HEK293 (cell line): ENCODE results near the gene PI4KA.

Experiments used
- CTCF ChIA-PET: fragments of 350-600 bp; formaldehyde crosslinking; extraction: SDS; loops from one replicate; lab custom pipeline; 2021; ENCODE audit warnings: antibody characterized with exemption; lab: Yijun Ruan, JAX
- POLR2A ChIA-PET: fragments of 300-600 bp; formaldehyde crosslinking; extraction: SDS; loops from one replicate; lab custom pipeline; 2020; ENCODE audit warnings: antibody characterized with exemption, inconsistent platforms; lab: Yijun Ruan, JAX
- H3K27ac ChIP-seq: fragments of 200-500 bp; sonication (Bioruptor generic); 2 replicates; pipeline ENCODE4 v1.5.1; 2014; ENCODE audit warnings: low read depth, low read length, control low read depth, inconsistent platforms; ENCODE audit errors: extremely low read depth
- H3K36me3 ChIP-seq, 2 experiments: fragments of 200-500 bp in 1 of 2; sonication (Bioruptor generic) in 1 of 2; 1 replicate in 1 of 2; 2 replicates in 1 of 2; pipeline ENCODE4 v1.5.1; 2014 to 2017; ENCODE audit warnings: inconsistent platforms in 2 of 2, low read length in 2 of 2; ENCODE audit not compliant: control insufficient read depth in 2 of 2, insufficient read depth in 1 of 2
- H3K4me1 ChIP-seq: fragments of 200-500 bp; sonication (Bioruptor generic); 2 replicates; pipeline ENCODE4 v1.5.1; 2014; ENCODE audit warnings: mild to moderate bottlenecking, low read length, inconsistent platforms; ENCODE audit not compliant: control insufficient read depth, insufficient read depth
- H3K4me3 ChIP-seq: 2 replicates; pipeline ENCODE4 v1.5.1; 2011; ENCODE audit warnings: low read depth, mild to moderate bottlenecking, control low read depth, low read length, moderate library complexity
- H3K9me3 ChIP-seq: fragments of 200-500 bp; sonication (Bioruptor generic); 2 replicates; pipeline ENCODE4 v1.5.1; 2014; ENCODE audit warnings: low read depth, low read length, inconsistent platforms; ENCODE audit not compliant: control insufficient read depth, insufficient read depth
- GLI4 ChIP-seq: fragments of 450-650 bp; formaldehyde crosslinking; IDR thresholded peaks from 2 replicates; pipeline ENCODE4 v1.5.1; 2016; ENCODE audit warnings: missing biosample characterization, missing genetic modification characterization
- GLIS2 ChIP-seq: fragments of 450-650 bp; formaldehyde crosslinking; IDR thresholded peaks from 2 replicates; pipeline ENCODE4 v1.5.1; 2016; ENCODE audit warnings: missing biosample characterization, missing genetic modification characterization
- KLF9 ChIP-seq: fragments of 450-650 bp; formaldehyde crosslinking; IDR thresholded peaks from 2 replicates; pipeline ENCODE4 v1.5.1; 2016; ENCODE audit warnings: missing biosample characterization, missing genetic modification characterization, low read depth
- PATZ1 ChIP-seq: fragments of 450-650 bp; formaldehyde crosslinking; IDR thresholded peaks from 2 replicates; pipeline ENCODE4 v1.5.1; 2016; ENCODE audit warnings: missing biosample characterization, missing genetic modification characterization
- YY1 ChIP-seq: fragments of 450-650 bp; formaldehyde crosslinking; IDR thresholded peaks from 2 replicates; pipeline ENCODE4 v1.5.1; 2018; ENCODE audit warnings: missing biosample characterization, missing genetic modification characterization
- ZBTB44 ChIP-seq: fragments of 450-650 bp; IDR thresholded peaks from 2 replicates; pipeline ENCODE4 v1.5.1; 2018; ENCODE audit warnings: missing biosample characterization, mild to moderate bottlenecking, missing genetic modification characterization
- ZBTB48 ChIP-seq: fragments of 450-650 bp; formaldehyde crosslinking; IDR thresholded peaks from 2 replicates; pipeline ENCODE4 v1.5.1; 2016; ENCODE audit warnings: missing biosample characterization, missing genetic modification characterization
- ZNF10 ChIP-seq: fragments of 450-650 bp; formaldehyde crosslinking; IDR thresholded peaks from 2 replicates; pipeline ENCODE4 v1.5.1; 2017; ENCODE audit warnings: missing biosample characterization, missing genetic modification characterization
- ZNF157 ChIP-seq: fragments of 450-650 bp; formaldehyde crosslinking; IDR thresholded peaks from 2 replicates; pipeline ENCODE4 v1.5.1; 2016; ENCODE audit warnings: missing biosample characterization, missing genetic modification characterization
- ZNF16 ChIP-seq: fragments of 450-650 bp; formaldehyde crosslinking; IDR thresholded peaks from 2 replicates; pipeline ENCODE4 v1.5.1; 2016; ENCODE audit warnings: low read depth, missing biosample characterization, missing genetic modification characterization
- ZNF221 ChIP-seq: fragments of 450-650 bp; formaldehyde crosslinking; IDR thresholded peaks from 2 replicates; pipeline ENCODE4 v1.5.1; 2017; ENCODE audit warnings: missing biosample characterization, missing genetic modification characterization, borderline replicate concordance
- ZNF433 ChIP-seq: fragments of 450-650 bp; formaldehyde crosslinking; IDR thresholded peaks from 2 replicates; pipeline ENCODE4 v1.5.1; 2016; ENCODE audit warnings: missing biosample characterization, missing genetic modification characterization, low read depth
- ZNF501 ChIP-seq: fragments of 450-650 bp; formaldehyde crosslinking; IDR thresholded peaks from 2 replicates; pipeline ENCODE4 v1.5.1; 2016; ENCODE audit warnings: missing biosample characterization, missing genetic modification characterization
- ZNF514 ChIP-seq: fragments of 450-650 bp; formaldehyde crosslinking; IDR thresholded peaks from 2 replicates; pipeline ENCODE4 v1.5.1; 2016; ENCODE audit warnings: missing biosample characterization, missing genetic modification characterization
- ZNF549 ChIP-seq: fragments of 450-650 bp; IDR thresholded peaks from 2 replicates; pipeline ENCODE4 v1.5.1; 2018; ENCODE audit warnings: missing biosample characterization, missing genetic modification characterization, mild to moderate bottlenecking, inconsistent platforms, moderate library complexity
- ZNF558 ChIP-seq: fragments of 450-650 bp; formaldehyde crosslinking; IDR thresholded peaks from 2 replicates; pipeline ENCODE4 v1.5.1; 2016; ENCODE audit warnings: missing biosample characterization, missing genetic modification characterization
- ZNF571 ChIP-seq: fragments of 450-650 bp; formaldehyde crosslinking; IDR thresholded peaks from 2 replicates; pipeline ENCODE4 v1.5.0; 2017; ENCODE audit warnings: missing biosample characterization, missing genetic modification characterization
- ZNF585B ChIP-seq: fragments of 450-650 bp; formaldehyde crosslinking; IDR thresholded peaks from 2 replicates; pipeline ENCODE4 v1.5.1; 2016; ENCODE audit warnings: missing biosample characterization, missing genetic modification characterization
- ZNF600 ChIP-seq: fragments of 450-650 bp; formaldehyde crosslinking; IDR thresholded peaks from 2 replicates; pipeline ENCODE4 v1.5.1; 2016; ENCODE audit warnings: missing biosample characterization, missing genetic modification characterization
- ZNF658 ChIP-seq: fragments of 450-650 bp; formaldehyde crosslinking; IDR thresholded peaks from 2 replicates; pipeline ENCODE4; 2016; ENCODE audit warnings: missing biosample characterization, missing genetic modification characterization
- ZNF692 ChIP-seq: fragments of 450-650 bp; formaldehyde crosslinking; IDR thresholded peaks from 2 replicates; pipeline ENCODE4 v1.5.1; 2016; ENCODE audit warnings: missing biosample characterization, missing genetic modification characterization
- ZNF785 ChIP-seq: fragments of 450-650 bp; formaldehyde crosslinking; IDR thresholded peaks from 2 replicates; pipeline ENCODE4 v1.5.1; 2016; ENCODE audit warnings: missing biosample characterization, missing genetic modification characterization
- ZSCAN4 ChIP-seq: fragments of 450-650 bp; formaldehyde crosslinking; IDR thresholded peaks from 2 replicates; pipeline ENCODE4 v1.5.1; 2017; ENCODE audit warnings: missing biosample characterization, missing genetic modification characterization

Gene PI4KA

GRCh38 chr22:20674998-20675397, 183.6 kb downstream of the PI4KA start:
- H3K36me3 ChIP-seq, result no peaks in the 10 kb centered on the region
- POLR2A ChIA-PET, result no interaction called here
- H3K4me1 ChIP-seq, result no peaks in the 10 kb centered on the region
- no peak overlapping the region for H3K27ac ChIP-seq
- no peak overlapping the region for H3K4me3 ChIP-seq
- H3K9me3 ChIP-seq, result no peaks in the 10 kb centered on the region
- CTCF ChIA-PET, result no interaction called here
- TF ChIP-seq ZNF10 (tag by site-specific recombination) (no peak), PATZ1 (tag by site-specific recombination) (no peak), ZNF221 (tag by site-specific recombination) (no peak), ZNF692 (tag by site-specific recombination) (no peak), ZNF658 (no peak)

GRCh38 chr22:20673295-20674195, 185.1 kb downstream of the PI4KA start:
- Histone ChIP-seq H3K36me3 (no peaks in the 10 kb centered on the region), H3K9me3 (no peaks in the 10 kb centered on the region)
- CTCF ChIA-PET, result interaction anchor here (0.7 to 1.7 kb wide), 2 partner anchors 23 to 85 kb away, joined by 3 to 6 read pairs; no protein-coding TSS in a partner anchor
- TF ChIP-seq GLI4 (tag by site-specific recombination) (no peak), KLF9 (tag by site-specific recombination) (no peak), ZNF785 (tag by site-specific recombination) (no peak), GLIS2 (tag by site-specific recombination) (no peak), ZNF549 (tag by site-specific recombination) (no peak), ZNF501 (no peak), ZNF16 (tag by site-specific recombination) (no peak), ZNF514 (no peak), YY1 (tag by site-specific recombination) (no peak), ZBTB48 (tag by site-specific recombination) (no peak), ZSCAN4 (no peak)
- TF ChIP-seq, all 188 proteins: peak for 0
- no peak overlapping the region for H3K4me3 ChIP-seq
- H3K27ac ChIP-seq, result no peak overlapping the region
- POLR2A ChIA-PET, result no interaction called here
- H3K4me1 ChIP-seq, result no peaks in the 10 kb centered on the region

GRCh38 chr22:20672732-20673131, 185.9 kb downstream of the PI4KA start:
- POLR2A ChIA-PET, result no interaction called here
- H3K4me3 ChIP-seq, result no peak overlapping the region
- no peaks in the 10 kb centered on the region for H3K36me3 ChIP-seq
- CTCF ChIA-PET, result interaction anchor here (0.6 to 1.7 kb wide), 3 partner anchors 21 to 70 kb away, joined by 3 to 6 read pairs (median 4); no protein-coding TSS in a partner anchor
- H3K9me3 ChIP-seq, result no peaks in the 10 kb centered on the region
- no peaks in the 10 kb centered on the region for H3K4me1 ChIP-seq
- no peak for TF ChIP-seq ZNF571 (tag by site-specific recombination)
- no peak for TF ChIP-seq ZBTB44
- no peak for TF ChIP-seq ZNF558 (tag by site-specific recombination)
- TF ChIP-seq PATZ1 (tag by site-specific recombination), result no peak
- TF ChIP-seq ZNF600 (tag by site-specific recombination), result no peak
- no peak for TF ChIP-seq ZNF585B (tag by site-specific recombination)
- TF ChIP-seq ZNF157 (tag by site-specific recombination), result no peak
- TF ChIP-seq ZNF433, result no peak
- no peak overlapping the region for H3K27ac ChIP-seq
